ENCODE results near the gene MEIS2.

Gene MEIS2

DNA sequence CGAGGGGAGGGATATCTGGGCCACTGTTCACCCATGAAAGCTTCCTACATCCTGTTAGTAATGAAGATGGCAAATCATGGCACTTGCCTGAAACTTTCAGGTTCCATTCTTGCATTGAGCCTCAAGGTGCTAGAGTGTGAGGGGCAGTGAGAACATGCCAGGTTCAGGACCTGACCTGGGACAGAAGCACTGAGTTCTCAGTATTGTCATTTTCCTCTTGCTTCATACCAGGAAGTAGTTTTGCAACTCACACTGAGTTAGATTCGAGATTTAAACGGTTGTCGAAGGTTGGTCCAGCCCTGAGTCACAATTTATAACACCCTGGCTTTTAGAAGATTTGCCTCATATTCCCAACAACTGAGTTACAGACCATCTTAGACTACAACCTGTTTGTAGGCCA is 11.8 kb upstream of the MEIS2 start:
- DNase-seq = no peak

DNA sequence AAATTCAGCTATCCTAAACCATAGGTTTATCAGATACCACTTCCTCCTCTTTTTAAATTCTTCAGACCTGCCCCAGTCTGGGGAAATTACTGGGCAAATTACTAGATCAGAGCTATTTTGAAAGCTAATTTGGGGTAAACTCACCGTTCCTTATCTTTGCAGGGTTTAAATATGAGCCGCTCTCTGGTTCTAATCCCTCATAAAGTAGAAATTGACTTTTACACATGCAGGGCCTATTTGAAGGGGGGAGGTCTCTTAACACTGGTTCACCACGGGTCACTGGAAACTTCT is 11.0 kb upstream of the MEIS2 start:
- DNase-seq = no peak

DNA sequence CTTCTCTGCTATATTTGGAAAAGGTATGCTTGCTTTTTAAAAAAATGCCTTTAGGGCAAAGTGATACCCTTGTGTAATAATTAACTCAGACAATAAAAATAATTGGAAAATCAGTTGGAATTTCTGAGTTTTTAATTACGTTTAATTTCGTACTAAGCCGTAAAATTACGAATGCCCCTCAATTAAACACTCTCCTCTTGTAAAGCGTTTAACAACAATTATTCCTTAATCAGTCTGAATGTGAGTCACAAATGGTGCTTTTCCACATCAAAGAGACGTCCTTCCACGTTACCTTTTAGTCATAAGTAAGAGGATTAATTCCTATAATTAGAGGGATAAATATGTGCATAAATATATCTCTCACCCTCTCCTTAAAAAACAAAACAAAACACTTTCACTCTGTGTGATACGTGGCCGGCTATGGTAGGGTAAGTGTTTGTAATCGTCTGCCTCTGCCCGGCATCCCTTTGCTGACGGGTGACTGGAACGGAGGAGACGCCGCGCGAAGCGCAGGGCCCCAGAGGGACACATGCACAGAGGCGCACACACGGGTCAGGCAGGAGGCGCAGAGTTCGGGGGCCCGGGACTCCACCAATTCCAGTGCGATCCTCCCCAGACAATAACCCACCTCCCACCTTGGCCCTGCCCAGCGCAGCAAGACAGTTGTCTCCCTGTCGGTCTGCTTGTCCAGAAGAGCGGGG is 9.7 kb upstream of the MEIS2 start:
- no peak for DNase-seq

DNA sequence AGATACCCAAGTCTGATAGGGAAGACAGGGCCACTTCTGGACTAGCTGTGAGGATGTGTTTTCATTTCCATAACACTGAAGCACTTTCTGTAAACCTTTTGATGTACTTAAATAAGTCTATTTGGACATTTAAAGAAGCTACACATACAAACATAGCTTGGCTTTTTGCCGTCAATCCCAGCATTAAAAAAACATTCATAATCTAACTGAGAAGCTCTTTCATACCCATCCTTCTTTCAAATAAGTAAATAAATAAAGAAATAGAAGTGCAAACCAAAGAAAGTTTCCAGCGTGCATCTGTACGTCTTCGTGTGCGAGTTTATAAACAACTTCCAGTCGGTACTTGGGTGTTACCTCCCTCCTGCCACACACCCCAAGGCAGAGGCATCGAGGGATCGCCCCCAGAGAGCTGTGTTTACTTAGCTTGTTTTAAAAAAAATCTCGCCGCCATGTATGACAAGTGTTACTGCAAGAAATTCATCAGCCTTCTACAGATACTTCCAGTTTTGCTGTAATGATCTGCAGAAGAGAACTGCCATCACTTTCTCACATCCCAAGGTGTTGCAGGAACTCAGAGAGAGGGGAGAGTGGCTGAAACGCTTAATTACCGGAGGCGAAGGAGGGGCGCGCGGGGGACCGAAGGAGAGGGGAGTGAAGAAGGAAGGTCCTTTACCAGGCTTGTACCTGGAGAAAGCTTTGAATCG is 9.0 kb upstream of the MEIS2 start:
- DNase-seq = no peak

DNA sequence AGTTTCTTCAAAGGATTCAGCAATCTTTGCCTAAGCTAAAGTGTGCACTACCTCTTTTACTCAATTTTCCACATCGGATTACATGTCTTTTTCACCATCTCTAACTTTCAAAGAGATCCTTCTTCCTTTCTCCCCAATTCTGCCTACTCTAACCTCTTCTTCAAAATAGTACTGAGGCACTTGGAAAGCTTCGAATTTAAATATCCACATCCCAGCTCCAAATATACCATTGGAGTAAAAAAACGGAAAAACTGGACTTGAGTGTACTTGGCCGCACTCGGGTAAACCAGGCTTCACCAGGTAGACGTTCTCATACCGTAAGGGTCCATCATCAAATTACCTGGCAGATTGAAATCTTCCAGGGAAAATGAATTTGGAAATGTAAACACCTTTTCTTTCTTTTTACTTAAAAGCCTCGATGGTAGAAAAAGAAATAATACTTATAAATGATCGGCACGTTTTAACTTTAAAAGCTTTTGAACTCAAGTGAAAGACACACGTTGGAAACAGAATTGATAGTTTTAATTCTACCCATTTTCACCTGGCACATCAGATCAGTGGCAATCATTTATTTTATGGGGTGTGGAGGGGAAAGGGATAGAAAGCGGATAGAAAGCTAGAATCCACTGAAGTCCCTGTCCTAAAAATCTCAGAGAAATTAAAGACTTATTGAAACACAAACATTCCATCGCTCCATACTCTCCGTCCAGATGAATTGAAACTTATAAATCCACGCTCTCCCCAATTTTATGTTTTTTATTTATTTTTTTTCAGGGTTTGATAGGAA is 8.2 kb upstream of the MEIS2 start:
- no peak for DNase-seq

DNA sequence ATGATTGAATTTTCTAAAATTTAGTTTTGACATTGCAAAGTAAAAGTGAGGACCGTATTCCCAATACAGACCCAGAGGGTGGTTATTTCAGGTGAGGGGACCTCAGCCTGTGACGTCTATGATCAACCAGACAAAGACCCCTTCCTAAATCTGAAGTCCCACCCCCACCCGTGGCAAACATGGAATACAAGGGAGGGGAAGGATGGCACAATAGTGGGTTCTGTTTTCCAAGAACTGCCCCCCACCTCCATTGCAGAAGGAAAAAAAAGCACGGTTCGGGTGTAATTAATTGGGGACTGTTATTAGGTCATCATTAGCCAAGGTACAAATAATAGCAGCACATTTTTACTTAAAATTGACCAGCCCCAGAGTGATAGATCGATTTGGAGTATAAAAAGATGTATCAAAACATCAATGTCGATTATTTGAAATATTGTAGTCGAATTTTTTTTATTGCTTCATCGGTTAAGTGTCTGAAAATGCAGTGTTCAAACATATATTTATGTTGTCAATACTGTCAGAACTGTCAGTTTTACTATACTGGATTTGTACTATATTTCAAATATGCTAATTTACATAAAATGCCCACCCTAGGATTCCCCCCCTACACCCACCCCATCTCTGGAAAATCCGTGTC is 7.5 kb upstream of the MEIS2 start:
- DNase-seq = no peak

DNA sequence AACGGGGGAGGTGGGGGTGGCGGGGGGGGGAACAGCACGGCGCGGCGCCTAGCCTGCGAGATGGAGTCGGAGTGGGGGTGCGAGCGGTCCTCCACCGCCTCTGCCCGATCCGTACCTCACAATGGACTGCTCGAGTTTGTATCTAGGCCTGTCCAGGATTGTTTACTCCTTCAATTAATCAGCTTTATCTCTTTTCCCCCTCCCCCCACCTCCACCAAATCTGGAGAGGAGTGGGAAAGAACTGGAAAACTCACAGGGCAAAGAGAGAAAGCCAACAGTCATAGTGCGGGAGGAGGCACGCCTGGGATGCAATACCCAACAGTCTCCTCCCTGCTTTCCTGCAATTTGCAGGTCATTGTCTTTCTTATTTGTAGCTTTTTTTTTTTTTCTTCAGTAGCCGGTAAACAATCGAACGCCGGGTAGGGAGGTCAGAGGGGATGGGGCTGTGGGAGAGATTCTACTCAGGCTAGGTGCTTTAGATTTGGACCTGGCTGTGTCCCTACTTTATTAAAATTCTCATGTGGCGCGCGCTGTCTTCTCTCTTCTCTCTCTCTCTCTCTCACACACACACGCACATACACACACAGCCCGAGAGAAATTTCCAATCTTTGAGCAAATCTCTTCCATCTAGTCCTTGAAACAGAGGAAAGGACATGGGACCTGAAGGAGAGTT is 6.9 kb upstream of the MEIS2 start:
- DNase-seq = no peak

DNA sequence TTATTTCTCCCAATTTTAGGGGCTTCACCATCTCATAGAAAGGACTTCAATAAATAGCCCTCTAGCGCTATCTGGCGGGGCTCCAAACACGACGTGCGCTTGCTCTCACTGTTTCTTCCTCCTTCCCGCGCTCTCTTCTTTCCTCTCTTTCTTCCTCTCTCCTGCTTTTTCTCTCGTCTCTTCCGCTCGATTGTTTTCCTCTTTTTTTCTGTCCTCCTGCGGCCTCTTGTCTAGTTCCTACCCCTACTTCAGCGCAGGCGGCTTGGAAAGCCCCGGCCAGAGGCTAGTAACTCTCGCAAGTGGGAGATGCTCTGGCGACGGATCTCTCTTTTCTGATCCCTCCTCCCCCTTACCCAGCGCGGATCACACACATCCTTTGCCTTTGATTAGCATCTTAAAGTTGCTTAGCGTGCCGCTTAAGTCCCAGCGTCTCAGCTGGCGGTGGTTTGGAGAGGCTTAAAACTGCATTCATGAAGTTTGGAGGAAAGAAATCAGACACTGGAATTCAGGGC is 6.2 kb upstream of the MEIS2 start:
- DNase-seq = no peak

DNA sequence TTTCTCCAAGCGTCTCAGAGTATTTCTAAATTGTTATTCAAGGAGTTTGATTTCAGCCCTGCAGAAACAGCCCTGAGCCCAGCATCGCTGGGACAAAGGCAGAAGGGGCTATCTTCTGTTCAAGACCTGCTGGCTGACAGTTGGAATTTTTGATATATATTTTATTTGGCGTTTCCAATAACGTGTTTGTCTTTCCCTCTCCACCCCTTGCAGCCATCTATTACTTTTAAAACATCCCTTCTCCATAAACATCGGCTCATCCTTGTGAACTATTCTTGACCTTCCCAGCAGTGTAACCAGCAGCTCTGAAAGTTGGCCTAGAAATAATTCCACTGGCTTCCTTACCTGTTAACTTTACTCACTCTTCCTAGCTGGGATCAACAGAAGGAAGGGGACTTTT is 5.5 kb upstream of the MEIS2 start:
- no peak for DNase-seq

DNA sequence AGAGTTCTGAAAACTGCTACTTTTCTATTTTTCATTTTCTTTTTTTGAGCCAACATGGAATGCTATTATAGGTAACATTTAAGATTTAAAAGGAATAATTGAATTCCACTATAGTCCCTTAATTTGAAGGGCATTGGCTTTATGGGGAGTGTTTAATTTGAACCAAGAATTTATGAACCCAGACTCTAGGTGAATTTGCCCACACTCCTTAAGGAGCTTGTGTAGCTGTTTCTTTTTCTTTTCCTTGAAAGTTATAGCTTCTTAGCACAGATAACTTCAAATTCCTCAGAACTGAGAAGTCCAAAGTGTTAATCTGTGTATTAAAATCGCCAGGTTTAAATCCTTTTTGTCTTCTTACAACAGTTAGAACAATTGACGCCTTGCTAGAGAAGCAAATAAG is 4.7 kb upstream of the MEIS2 start:
- DNase-seq = no peak

DNA sequence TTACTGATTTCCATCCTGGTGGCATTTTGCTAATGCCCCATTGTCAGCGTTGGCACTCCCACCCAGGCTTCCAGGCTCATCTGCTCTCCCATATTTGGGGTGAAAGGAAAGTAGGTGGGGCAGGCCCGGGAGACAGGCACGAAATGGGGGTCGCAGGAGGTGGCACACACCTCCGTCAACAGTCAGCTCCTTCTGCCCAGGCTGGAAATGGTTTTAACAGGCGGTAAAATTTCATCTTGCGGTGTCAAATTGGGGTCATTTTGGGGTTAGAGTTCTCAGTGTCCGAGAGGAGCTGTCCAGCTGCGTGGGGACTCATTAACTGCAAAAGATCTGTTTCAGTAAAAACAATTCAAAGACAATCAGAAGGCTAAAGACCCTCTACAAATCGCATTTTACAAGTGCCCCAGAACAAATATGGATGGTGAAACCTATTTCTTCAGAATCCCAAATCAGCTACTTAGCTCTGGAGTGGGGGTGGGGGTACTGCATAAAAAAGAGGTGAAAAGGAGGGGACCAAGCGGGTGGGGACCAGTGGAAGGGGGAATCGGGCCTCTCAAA is 4.2 kb upstream of the MEIS2 start:
- no peak for DNase-seq

DNA sequence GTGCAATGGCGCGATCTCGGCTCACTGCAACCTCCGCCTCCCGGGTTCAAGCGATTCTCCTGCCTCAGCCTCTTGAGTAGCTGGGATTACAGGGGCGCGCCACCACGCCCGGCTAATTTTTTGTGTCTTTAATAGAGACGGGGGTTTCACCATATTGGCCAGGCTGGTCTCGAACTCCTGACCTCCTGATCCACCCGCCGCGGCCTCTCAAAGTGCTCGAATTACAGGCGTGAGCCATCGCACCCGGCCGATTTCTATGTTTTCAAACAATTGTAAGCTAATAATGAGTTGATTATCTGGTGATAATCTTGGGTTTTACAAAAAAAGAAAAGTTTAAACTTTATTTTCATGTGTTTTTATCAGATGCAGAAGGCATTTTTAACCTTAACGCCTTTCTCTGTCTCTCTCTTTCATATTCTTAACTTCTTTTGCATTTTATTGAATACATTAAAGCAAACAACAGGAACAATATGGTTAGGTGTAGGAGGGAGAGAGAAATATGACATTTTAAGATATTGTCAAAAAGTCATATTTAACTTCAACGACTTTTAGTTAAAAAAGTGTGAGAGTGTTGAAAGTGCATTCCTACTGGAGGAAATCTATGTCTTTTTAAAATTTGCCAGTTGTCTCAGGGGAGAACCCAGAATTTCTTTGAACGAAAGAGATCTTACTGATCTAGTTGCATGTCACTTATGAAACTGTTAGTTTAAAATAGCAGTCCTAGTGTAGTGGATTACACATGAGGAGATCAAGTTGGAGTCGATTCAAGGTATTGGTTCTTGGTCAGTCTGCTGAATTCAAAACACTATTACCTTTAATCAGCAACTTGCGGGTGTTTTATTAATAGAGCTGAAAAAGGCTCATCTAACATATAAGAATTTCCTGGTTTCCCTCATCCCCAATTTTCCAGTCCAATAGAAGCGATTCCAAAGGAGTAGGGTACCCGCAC is 3.4 kb upstream of the MEIS2 start:
- DNase-seq = no peak

DNA sequence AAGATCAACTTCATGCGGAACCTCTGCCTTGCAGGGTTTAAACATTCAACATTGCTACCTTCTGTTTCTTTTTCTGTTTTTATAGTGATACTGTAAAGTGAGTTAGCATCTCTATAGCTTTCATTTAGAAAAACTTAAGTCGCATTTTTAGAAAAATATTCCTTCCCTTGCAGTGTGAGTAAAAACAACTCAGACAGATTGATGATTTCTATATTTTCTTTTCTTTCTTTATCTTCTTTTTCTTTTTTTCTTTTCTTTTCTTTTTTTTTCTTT is 2.8 kb upstream of the MEIS2 start:
- DNase-seq = no peak

DNA sequence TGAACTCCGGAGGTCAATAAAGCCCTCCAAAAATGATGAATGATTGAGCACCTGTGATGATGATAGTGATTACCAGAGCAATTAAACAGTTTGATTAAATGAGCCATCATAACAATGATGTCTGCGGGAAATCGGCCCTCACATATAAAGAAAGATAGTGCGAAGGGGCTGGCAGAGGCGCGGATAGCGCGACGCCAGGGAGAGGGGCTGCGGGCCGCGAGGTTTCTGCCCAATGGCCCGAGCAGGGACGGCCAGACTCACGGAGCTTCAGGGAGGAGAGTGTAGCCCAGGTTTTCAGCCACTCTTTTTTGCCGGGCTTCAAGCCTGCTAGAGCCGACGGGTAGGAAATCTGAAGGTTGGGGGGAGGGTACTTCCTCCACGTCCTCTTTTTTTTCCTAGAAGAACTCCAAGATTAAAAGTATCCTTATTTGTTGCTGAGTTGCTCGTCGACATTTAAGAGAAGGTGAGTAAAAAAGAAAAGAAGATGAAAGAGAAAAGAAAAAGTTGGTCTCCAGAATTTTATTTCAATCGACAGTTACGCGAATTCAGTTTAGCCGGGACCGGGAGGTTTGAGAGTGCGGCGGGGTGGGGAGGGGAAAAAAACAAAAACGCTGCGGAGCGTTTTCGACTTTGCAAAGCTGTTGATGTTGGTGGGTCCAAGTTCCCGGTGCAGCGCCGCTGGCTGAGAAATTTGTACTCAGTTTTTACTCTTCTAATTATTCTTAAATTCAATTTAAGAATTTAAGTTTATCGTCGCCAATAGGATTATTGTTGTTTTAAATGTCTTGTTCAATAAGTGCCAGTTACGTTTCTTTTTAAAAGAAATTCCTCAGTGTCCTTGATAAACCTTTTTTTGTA is 2.2 kb upstream of the MEIS2 start:
- no peak for DNase-seq

DNA sequence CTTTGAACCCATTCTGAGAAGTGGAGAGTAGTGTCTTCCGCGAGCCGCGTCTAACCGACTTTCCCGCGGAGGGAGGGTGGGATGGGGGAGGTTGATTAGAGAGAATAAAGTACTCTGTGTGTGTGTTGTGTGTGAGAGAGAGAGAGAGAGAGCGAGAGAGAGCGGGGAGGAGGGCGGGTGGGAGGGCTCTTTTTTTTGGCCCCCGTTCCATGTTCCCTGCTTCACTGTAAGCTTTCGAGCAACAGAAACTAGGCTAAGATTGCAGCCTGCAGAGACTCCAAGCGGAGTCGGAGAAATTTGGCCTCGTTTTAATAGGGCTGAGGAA is 1.6 kb upstream of the MEIS2 start:
- DNase-seq = no peak

DNA sequence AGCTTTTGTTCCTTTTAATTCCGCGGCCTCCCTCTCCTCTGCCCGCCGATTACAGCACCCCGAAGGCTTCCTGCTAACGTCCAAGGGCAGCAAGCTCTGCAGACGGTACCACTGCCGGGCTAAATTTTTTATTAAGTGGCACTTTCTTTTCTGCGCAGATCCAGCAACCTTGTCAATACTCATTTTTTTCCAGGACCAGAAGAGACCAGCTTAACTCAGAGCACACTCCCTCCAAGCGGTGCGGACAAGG is 542 bp upstream of the MEIS2 start:
- no peak for DNase-seq

DNA sequence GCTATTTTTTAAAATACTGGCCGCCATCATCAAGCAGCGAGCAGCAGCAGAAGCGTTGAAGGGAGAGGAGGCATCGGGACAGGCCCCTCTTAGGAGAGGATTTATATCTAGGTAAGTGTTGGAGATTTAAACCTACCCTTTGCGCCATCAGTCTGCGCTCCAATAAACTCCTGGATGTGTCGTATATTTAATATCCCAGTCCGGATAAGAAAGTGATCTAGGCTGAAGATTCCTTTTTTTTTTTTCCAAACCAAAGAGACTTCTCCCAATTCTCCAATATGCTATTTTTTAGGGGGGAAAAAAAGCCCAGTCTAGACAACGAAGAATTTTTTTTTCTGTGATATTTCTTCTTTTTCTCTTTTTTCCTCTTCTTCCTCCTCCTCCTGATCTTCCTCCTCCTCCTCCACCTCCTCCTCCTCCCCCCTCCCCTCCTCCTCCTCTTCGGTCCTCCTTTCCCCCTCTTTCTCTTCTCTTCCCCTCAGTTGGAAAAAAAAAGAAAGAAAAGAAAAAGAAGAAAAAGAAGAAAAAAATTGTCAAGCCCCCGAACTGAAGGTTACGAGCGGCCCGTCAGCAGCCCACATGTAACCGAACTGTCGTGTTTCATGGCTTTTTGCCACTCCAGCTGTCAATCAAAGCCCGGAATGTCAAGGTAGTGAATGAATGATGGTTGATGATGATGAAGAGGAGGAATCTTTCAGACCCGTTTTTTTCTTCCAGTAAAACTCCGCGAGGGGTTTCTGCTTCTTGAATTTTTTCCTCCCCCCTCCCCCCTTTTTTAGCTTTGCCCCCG is 835 bp downstream of the MEIS2 start:
- no peak for DNase-seq

DNA sequence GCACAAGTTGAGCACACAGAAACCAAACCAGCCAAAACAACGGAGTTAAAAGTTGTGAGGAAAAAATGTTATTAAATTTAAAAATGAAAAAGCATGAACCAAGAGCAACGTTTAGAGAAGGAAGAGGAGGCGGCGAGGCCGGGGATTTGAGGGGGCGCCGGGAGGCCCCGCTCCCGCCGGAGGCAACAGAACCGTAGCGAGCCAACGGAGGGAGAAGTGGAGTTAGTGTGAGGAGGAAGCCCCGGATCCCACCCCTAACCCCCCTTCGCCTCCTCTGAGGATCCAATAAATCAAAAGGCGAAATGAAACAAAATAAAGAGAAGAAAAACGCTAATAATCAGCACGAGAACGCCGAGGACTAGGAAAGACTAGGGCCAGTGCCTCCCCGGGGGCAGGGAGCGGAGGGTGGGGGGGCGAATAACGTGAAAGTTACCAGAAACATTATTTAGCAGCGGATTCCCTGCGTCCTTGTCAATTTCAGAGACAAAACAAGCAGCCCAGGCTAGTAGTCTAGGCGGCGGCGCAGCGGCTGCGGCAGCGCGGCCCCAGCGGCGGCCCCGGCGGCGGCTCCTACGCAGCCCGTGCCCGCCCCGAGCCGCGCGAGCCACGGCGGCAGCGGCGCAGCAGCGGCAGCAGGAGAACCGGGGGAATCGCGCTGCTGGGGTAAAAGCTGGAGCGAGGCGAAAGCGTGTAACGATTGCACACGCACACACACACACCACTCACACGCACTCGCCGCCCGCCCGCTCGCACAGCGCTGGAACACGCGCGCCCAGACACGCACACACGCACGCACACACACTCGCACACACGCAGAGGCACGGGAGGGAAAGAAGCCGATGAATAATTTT is 1.7 kb downstream of the MEIS2 start:
- DNase-seq = no peak

All from effector CD4-positive, alpha-beta T cell (primary cell).